ENCODE results near the gene ATL1. TPM values are rescaled to one million over a fixed set of nuclear protein-coding genes. Genes with fewer than 3 reads are reported as not detected.

ATL1 gene
- total and polyA plus RNA-seq, 2 of the 13 experiments (the other 11 are each of a cell fraction or from before 2014, with no cell fraction given): 0.60 to 0.65 TPM

GRCh38 chr14:50667996-50668825 is 108.3 kb downstream of the ATL1 start, which contains the start of gene SAV1 (continued):
- no peak for TF ChIP-seq BCLAF1 (IDR thresholded peaks at IDR 0.05)
- no peak; the same call in 1 of the 2 replicates for TF ChIP-seq CBX5 (CRISPR knock-in tag; IDR thresholded peaks at IDR 0.05; ENCODE audit: borderline replicate concordance)
- TF ChIP-seq TGIF2 (CRISPR knock-in tag; IDR thresholded peaks at IDR 0.05): peak; percentile 28; the same call in 1 of the 2 replicates
- no peak; the same call in 1 of the 2 replicates for TF ChIP-seq ZBTB10 (CRISPR knock-in tag; IDR thresholded peaks at IDR 0.05; ENCODE audit: borderline replicate concordance)
- peak; percentile 41; the same call in 1 of the 2 replicates for TF ChIP-seq ZXDC (CRISPR knock-in tag; IDR thresholded peaks at IDR 0.05)
- TF ChIP-seq RNF219 (CRISPR knock-in tag; IDR thresholded peaks at IDR 0.05): no peak
- TF ChIP-seq GMEB2 (CRISPR knock-in tag; IDR thresholded peaks at IDR 0.05; ENCODE audit: low read depth): no peak
- TF ChIP-seq HBP1 (CRISPR knock-in tag; IDR thresholded peaks at IDR 0.05; ENCODE audit: low read depth): 0 out of 2 replicates have a peak, but pooled peaks have one; percentile 23
- peak; percentile 35; the same call in 1 of the 2 replicates for TF ChIP-seq TARDBP (CRISPR knock-in tag; IDR thresholded peaks at IDR 0.05)
- TF ChIP-seq BCL6 (CRISPR knock-in tag; IDR thresholded peaks at IDR 0.05): peak; percentile 7; the same call in 1 of the 2 replicates

Measured in HepG2 (cell line).